Erythroblast (primary cell): ENCODE measurements around the gene EFCAB14.
A peak's percentile ranks its signal among the peaks of the same experiment; 100 is the strongest.
"Not testable (repeated sequence)": the region's sequence is repeated elsewhere in the genome, so short reads cannot be mapped to it uniquely, and the experiment has no call there.

Source experiments
- DNase-seq, 2 experiments: peaks; one replicate each; lab custom pipeline; 2025; lab: John Stamatoyannopoulos, UW
- GATA1 ChIP-seq: IDR thresholded peaks from 2 replicates; pipeline ENCODE4 v1.6.1; 2011; ENCODE audit warnings: low read depth, mild to moderate bottlenecking, control low read depth, low read length, moderate library complexity
- POLR2A ChIP-seq: IDR thresholded peaks from 2 replicates; pipeline ENCODE4 v1.6.1; 2011; ENCODE audit warnings: mild to moderate bottlenecking, low read length

The EFCAB14 gene

GRCh38 chr1:46682064-46682463, 36.9 kb downstream of the EFCAB14 start:
- TF ChIP-seq GATA1 (no peak), POLR2A (no peak)
- DNase-seq, result no peak

GRCh38 chr1:46681333-46682034, 37.4 kb downstream of the EFCAB14 start:
- no peak for DNase-seq
- no peak for TF ChIP-seq POLR2A
- TF ChIP-seq GATA1, result no peak

GRCh38 chr1:46679789-46680573, 38.9 kb downstream of the EFCAB14 start:
- no peak for DNase-seq
- TF ChIP-seq GATA1 (no peak), POLR2A (no peak)

- TF ChIP-seq POLR2A (no peak), GATA1 (no peak)
- DNase-seq, result no peak
Measured at GRCh38 chr1:46677339-46677738, 41.6 kb downstream of the EFCAB14 start.

- peak in 1 of 2 experiments; percentile 29 for DNase-seq
- TF ChIP-seq POLR2A (no peak), GATA1 (no peak)
Measured at GRCh38 chr1:46676531-46676930, 42.4 kb downstream of the EFCAB14 start.

GRCh38 chr1:46675549-46676314, 43.2 kb downstream of the EFCAB14 start:
- DNase-seq, result peak; percentile 53 to 77
- TF ChIP-seq POLR2A (no peak), GATA1 (no peak)

- DNase-seq, result peak; percentile 75 to 87
- TF ChIP-seq POLR2A (peak; percentile 59), GATA1 (no peak)
Measured at GRCh38 chr1:46673749-46674182, 45.1 kb downstream of the EFCAB14 start.

- DNase-seq, result peak; percentile 27 to 32
- no peak for TF ChIP-seq POLR2A
Measured at GRCh38 chr1:46672696-46673095, 46.2 kb downstream of the EFCAB14 start.

- TF ChIP-seq POLR2A (no peak), GATA1 (no peak)
- no peak for DNase-seq
Measured at GRCh38 chr1:46671554-46671953, 47.4 kb downstream of the EFCAB14 start, which contains the start of gene TEX38. TEX38 (plus strand) TSS chr1:46671854; CDS start chr1:46671935, 81 bp downstream.

- TF ChIP-seq POLR2A (no peak), GATA1 (no peak)
- DNase-seq, result peak; percentile 38 to 50
Measured at GRCh38 chr1:46670134-46670533, 48.8 kb downstream of the EFCAB14 start.

- DNase-seq, result peak; percentile 85 to 91
Measured at GRCh38 chr1:46667782-46668760, 50.8 kb downstream of the EFCAB14 start, which contains the start of gene ATPAF1. ATPAF1 (minus strand) TSS chr1:46668364; CDS start chr1:46668322, 42 bp downstream.

GRCh38 chr1:46665983-46666382, 52.9 kb downstream of the EFCAB14 start:
- DNase-seq, result no peak

More at GRCh38 chr1:46667782-46668760, 50.8 kb downstream of the EFCAB14 start, which contains the start of gene ATPAF1:
- TF ChIP-seq GATA1, result no peak
- TF ChIP-seq POLR2A, result peak; percentile 72

GRCh38 chr1:46662919-46663318, 56.0 kb downstream of the EFCAB14 start:
- DNase-seq, result not testable (repeated sequence)

More at GRCh38 chr1:46665983-46666382, 52.9 kb downstream of the EFCAB14 start:
- TF ChIP-seq POLR2A (no peak), GATA1 (no peak)

GRCh38 chr1:46660116-46660515, 58.8 kb downstream of the EFCAB14 start:
- DNase-seq, result not testable (repeated sequence)
